ENCODE results near the gene DHRS7B.
"Not testable (repeated sequence)": the region's sequence is repeated elsewhere in the genome, so short reads cannot be mapped to it uniquely, and the experiment has no call there.

Gene DHRS7B

DNA sequence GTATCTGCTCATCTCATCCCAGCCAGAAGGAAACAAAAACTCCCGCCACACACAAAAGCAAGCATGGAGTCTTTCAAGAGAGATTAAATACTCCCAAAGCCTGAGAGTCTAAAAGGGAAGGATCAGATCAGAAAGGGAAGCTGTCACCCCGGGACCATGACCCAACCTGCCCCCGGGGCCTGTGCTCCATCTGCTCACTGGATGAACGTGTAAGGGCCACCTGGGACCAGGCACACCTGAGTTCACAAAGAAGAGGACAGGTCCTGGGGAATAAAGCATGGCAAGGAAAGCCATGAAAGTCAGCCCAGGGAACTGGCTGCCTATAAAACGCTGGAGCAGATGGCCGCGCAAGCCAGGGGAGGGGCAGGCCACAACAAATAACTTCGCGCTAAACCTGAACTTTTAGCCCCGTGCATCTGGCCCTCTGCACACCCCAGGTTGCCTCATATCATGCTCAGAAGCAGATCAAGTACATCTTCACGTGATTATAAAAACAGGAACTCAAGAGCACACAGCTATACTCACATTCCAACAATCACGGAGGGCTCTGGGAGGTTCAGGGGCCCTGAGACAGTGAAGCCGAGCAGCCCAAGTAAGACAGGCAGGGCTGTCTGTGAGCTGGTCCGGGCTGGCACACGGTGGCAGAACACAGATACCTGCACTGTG, 83.8 kb downstream of the DHRS7B start:
- no peak for DNase-seq (ENCODE audit: low read depth)

DNA sequence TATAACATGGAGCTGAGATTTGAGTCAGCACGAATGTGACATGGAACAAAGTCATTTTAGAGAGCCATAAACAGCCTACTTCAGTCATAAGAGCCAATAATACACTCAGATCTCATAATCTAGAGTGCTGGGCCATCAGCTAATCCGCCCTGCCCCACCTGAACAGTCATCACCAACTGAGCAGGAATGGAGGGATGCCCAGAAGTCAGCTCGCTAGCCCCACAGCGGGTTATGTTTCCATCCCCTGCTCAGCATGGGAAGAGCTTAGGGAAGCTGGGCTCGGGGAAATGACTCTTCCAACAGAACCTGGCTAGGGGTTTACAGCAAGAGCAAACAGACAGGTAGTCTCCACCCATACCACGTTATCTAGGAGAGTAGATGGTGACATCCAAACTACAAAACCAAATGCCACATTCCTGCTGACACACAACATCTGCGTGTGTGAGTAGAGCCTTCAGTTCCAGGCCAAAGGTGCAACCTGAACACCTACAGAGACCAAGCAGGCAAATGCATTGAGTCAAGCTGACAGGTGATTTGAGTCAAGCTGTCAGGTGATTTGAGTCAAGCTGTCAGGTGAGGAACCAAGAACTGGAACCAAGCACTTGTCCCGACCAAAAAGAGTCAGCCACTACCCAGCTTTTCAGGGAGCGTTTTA, 85.2 kb downstream of the DHRS7B start:
- DNase-seq (ENCODE audit: low read depth) = no peak

DNA sequence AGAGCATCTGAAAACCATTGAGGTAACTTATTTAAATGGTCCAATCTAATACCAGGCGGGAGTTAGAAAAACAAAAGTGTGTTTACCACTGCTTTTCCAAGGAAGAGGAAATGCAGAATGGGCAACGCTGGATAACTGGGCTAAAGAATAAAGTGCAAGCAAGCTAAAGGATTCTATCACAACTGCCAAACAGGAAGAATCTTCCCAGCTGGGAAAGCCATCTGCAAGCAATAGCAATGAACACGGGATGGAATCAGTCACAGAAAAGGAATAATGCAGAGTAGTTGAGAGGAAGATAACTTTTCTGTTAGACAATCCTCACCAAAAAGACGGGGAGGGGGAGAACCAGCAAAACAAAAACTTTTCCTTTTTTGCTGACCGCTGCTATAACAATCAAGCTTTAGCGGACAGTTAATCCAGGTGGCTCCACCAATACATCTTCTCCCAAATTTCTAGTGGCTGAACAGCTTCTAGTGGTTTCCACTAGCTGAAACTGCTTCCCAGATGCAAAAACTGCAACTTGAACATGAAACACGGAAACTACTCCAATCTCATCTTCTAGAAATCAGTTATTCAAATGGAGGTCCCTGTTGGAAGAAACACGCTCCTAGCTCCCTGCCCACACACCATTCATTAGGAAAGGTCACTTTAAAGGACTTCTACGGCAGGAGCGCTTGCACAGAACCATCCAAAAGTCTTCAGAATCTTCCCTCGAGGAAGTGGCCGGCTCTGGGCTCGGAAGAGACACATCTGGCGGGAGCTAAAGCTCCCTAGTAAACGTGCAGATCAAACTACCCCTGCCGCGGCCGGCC, 86.3 kb downstream of the DHRS7B start:
- DNase-seq (ENCODE audit: low read depth) = peak; percentile 27

DNA sequence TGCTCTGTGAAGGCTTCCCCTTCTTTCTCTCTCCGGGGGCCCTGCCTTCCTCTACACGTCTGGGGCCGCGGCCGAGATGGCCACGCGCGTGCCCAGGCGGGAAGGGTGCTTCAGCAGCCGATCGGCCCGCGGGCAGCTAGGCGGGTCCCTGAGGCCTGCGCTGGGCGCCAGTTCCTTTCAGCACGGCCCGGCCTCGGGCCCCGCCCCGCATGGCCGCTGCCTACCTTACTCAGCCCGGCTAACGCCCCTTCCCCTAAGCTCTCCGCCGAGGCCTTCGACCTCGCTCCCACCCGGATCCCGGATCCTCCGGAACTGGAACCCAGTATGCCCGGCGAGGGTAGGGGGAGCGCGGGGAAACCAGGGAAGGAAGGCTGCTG, 86.9 kb downstream of the DHRS7B start:
- DNase-seq (ENCODE audit: low read depth) = no peak

DNA sequence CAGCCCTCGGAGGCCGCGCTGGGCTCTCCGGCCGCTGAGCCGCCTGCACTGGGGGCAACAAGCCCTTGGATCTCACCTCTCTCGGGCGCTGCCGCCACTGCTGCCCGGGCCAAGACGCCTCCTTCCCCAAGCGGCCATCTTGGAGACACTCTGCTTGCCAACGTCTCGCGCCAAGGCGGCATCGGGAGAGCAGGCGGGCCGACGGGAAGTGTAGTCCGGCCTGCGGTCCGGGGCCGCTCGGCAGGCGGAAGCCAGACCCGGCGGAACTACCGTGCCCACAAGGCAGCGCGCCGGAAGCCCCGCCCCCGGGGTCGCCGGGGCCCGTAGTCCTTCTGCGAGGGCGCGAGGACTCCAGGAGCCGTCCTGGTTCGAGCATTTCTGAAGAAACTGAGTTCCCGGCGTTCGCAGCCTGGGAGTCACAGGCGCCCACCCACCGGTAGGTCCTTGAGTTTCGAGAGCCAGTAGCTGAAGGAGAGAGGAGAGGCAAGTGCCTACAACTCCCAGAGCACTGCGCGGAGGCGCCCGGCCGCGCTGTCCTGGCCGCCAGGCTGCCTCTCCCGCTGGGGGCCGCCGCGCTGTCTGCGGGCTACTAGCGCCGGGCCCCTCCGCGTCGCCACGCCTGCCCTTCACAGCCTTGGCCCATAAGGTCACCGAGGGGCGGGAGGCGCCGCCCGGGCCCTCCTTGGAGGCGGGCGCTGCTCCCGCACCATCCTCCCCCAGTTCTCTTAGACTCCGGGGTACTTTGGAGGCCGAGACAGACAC, 87.4 kb downstream of the DHRS7B start, which contains the start of gene TMEM11:
TMEM11 (minus strand) TSS at position 147 of the 762 bp plus-strand sequence; CDS start at position 138, 9 bp downstream.
- peak; percentile 96 for DNase-seq (ENCODE audit: low read depth)

DNA sequence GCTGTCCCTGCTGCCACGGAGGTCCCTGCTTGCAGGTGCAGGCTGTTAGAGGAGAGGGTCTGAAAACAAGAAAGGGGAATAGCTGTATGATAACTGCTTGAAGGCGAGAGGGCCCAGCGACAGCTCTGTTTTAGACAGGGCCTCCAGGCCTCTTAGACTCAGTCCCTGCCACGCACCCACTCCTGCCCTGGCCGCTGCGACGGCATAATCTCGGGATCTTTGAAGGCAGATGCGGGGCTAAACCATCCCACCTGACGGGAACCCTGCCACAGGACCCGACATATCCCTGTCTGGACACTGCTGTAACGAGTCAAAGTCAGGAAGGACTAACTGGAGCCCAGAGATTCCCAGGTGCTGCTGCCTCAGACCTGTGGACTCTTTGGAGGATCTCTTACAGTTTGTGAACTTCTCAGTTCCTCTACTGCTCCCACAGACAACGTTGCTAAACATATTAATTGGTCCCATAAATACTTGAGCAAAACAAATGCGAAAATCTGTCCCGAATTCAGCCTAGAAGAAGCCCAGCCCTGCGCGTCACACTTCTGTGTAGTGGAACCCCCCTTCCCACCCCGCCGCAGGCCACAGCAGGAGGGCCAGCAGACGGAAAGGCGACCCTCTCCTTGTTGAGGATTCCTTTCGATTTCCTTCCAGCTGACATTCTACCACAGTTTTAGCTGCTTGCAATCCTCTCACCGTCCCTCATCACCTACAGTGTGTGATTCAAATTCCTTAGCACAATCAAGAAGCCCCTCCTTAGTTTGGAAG, 88.2 kb downstream of the DHRS7B start:
- peak; percentile 50 for DNase-seq (ENCODE audit: low read depth)

DNA sequence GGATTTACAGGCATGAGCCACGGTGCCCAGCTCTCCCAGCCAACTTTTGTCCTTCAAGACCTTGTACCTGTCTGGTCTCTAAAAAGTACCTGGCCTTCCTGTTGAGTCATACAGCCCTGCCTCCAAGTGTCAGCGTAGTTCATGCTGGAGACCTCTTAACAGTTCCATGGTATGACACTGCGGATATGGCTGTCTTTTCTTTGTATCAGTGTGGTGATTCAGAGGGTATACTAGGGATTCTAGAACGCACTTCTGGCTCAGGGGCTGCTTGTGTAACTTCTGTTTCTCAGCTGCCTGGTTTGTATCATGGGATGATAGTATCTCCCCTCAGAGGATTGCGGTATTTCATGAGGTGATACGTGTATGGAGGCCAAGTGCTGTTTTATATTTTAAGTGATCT, 89.2 kb downstream of the DHRS7B start:
- DNase-seq (ENCODE audit: low read depth) = no peak

DNA sequence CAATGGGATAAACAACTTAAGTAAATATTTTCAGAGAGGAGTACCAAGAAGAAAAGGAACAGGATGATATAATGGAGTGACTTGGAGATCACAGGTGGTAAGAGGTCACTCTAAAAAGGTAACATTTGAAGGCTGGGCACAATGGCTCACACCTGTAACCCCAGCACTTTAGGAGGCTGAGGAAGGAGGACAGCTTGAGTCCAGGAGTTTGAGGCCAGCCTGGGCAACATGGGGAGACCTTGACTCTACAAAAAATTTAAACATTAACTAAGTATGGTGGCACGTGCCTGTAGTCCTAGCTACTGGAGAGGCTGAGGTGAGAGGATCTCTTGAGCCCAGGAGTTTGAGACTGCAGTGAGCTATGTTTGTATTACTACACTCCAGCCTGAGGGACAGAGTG, 90.6 kb downstream of the DHRS7B start:
- no peak for DNase-seq (ENCODE audit: low read depth)

DNA sequence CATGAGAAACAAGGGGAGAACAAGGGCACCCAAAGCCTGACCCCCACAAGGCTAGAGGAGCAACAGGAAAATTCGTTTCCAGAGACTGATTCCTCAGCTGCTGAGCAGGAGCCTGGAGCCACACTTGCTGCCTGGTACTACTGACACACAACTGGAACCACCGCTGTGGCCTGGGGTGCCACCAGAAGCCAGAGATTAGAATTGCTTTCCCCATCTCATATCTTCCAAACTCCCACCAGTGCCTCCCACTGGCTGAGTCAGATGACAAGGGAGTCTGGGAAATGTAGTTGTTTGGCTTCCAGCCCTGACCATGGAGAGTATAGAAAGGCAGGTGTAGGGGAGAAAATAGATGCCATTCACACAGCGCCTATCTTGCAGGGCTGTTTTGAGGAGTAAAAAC, 91.3 kb downstream of the DHRS7B start:
- peak; percentile 39 for DNase-seq (ENCODE audit: low read depth)

DNA sequence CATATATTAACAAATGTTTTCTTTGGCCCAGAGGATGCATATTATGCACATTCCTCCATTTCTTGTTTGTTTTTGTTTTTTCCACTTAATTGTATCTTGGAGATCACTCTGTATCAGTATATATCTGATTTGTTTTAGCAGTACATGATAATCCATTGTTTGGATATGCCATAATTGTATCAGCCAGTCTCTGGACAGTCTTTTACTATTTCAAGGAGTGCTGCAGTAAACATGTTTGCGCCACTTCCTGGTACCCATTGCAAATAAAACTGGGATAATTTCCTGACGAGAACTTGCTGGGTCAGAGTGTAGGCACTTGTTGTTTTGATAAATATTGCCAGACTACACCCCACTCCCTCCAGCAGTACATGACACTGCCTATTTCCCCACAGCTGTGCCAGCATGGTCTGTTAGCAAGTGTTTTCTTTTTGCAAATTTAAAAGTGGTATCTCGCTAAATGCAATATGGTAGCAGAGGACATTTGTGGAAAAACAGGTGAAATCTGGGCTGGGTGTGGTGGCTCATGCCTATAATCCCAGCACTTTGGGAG, 92.1 kb downstream of the DHRS7B start:
- no peak for DNase-seq (ENCODE audit: low read depth)

DNA sequence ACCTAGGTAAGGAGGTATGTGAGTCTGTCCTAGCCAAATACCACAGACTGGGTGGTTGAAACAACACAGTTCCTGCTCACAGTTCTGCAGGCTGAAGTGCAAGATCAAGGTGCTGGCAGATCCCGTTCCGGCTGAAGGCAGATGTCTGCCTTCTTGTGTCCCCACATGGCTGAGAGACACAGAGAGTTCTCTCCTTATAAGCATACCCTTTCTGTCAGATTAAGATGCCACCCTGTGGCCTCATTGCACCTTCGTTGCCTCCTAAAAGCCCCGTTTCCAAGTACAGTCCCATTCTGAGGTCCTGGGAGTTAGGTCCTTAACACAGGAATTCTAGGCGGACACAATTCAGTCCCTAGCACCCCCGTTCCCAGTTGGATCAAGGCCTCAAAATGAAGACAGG, 96.3 kb downstream of the DHRS7B start:
- DNase-seq (ENCODE audit: low read depth) = no peak

DNA sequence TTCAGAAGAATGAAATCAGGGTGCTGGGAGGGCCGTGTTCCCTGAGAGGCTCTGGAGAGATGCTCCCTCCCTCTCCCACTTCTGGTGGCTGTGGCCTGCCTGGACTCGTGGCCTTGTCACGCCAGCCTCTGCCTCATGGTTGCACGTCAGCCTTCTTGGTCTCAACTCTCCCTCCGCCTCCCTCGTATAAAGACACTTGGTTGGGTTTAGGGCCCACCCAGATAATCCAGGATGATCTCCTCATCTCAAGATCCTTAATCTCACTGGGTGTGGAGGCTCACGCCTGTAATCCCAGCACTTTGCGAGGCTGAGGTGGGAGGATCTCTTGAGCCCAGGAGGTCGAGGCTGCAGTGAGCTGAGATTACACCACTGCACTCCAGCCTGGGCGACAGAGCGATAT, 100.5 kb downstream of the DHRS7B start:
- not testable (repeated sequence) for DNase-seq (ENCODE audit: low read depth)

DNA sequence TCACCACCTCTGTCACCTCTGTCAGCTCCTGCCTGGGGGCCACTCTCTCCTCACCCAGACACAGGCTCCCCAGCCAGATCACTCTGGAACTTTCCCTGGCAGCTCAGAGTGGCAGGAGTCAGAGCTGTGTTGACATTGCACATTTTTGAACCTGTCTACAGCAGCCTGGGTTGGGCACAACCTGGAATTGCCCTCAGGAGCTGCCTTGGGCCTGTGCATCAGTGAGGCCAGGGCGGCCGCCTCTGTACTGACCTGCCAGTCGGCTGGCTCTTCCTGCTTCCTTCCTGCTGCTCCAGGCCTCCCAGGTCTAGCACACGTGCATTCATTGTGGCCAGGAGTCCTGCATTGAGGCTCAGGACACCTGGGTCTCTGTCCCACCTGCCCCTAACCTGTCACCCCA, 101.3 kb downstream of the DHRS7B start:
- DNase-seq (ENCODE audit: low read depth) = no peak

DNA sequence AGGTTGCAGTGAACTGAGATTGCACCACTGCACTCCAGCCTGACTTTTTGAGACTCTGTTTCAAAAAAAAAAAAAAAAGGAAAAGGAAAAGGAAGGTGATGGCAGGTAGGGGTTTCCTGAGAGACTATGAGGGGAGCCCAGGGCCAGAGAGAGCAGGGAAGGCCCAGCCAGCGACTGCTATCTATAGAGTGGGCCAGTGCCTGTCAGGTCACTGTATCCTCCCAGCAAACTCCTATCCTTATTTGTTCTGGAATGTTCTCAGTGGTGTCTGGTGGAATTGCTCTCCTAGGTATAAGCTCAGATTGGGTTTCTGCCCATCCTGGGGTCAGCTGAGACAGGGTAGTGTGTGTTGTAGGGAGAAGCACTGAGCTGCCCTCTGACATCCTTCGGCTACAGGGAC, 102.1 kb downstream of the DHRS7B start:
- DNase-seq (ENCODE audit: low read depth) = no peak

DNA sequence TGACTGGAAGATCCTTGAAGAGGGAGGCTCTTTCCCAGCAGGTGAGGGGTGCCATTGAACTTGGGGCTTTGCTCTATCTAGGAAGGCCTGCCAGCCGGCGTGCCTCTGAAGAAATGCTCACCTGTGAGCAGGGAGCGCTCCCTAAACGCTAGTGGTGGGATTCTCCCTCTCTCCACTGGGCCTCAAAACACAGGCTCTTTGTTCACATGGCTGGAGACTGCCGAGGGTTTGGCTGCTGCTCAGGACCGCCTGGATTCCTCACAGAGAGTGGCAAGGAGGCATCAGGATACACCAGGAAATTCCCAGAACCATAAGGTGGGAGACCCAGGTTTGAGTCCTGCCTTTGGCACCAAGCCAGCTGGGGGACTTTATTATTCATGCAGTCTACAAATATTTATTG, 104.8 kb downstream of the DHRS7B start:
- no peak for DNase-seq (ENCODE audit: low read depth)

DNA sequence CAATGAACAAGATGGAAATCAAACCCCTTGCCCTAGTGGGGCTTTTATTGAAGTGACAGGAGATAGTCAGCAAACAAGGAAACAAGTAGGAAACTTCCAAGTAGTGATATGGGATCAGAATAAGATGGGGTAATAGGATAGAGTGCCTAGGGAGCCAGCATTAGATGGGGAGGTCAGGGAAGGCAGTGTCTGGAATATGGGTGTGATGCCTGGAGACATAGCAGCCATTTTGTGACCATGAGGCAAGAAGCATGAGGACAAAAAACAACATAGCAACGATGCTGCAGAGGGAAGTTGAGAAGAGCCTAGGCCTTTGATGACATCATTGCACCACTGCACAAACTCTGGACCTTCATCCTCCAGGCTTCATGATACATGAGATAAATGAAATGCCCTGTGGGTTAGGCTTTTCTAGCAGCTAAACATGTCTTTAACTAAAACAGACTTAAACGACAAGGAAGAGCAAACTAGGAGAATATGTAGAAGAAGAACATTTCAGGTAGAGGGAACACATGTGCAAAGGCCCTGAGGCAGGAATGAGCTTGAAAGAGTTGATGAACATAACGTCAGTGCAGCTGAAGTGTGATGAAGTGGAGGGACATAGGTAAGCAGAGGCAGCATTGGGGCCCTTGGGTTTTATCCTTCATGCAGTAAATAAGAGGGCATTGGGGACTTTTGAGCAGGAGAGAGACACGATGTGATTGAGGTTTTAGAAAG, 105.4 kb downstream of the DHRS7B start:
- no peak for DNase-seq (ENCODE audit: low read depth)

DNA sequence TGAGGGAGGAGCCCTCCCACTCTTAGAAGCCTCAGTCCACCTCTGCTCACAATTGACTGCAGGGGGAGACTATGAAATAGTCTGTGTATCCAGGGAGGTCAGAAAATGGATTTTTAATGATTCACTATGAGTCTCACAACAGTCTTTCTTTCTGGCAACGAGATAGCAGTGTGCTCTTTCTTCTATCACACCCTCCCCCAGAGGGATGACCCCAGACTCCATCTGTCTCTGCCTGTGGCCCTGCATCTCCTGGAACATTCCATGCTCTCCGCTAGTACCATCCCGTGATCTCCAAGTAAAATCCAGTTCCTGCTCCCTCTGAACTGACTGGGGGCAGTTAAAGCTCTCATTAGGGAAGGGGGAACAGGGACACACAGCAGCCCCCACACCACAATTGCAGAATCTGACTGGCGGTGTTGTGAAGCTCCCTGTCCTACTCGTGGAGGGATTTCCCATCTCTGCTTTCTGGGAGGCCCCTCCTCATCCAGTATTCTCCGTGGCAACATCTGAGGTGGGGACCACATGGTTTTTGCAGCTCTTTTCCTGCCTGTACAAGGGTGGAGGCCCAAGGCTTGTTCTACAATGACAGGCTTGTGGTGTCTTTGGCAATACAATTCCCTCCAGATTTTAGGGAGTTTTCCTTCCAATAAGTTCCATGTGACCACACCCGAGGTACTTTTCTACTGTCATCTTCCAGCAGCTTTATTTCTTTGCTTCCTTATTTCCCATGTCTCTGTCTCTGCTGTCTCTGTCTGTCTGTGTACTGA, 107.0 kb downstream of the DHRS7B start:
- no peak for DNase-seq (ENCODE audit: low read depth)

DNA sequence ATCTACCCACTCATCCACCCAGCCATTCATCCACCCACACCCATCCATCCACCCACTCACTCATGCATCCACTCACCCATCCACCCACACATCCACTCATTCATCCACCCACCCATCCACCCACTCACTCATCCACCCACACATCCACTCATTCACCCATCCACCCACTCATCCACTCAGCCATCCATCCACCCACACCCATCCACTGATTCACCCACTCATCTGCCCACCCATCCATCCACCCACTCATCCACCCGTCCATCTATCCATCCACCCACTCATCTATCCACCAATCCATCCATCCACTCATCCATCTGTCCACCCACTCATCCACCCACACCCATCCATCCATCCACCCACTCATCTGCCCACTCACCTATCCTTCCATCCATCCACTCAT, 109.2 kb downstream of the DHRS7B start:
- DNase-seq (ENCODE audit: low read depth) = no peak

DNA sequence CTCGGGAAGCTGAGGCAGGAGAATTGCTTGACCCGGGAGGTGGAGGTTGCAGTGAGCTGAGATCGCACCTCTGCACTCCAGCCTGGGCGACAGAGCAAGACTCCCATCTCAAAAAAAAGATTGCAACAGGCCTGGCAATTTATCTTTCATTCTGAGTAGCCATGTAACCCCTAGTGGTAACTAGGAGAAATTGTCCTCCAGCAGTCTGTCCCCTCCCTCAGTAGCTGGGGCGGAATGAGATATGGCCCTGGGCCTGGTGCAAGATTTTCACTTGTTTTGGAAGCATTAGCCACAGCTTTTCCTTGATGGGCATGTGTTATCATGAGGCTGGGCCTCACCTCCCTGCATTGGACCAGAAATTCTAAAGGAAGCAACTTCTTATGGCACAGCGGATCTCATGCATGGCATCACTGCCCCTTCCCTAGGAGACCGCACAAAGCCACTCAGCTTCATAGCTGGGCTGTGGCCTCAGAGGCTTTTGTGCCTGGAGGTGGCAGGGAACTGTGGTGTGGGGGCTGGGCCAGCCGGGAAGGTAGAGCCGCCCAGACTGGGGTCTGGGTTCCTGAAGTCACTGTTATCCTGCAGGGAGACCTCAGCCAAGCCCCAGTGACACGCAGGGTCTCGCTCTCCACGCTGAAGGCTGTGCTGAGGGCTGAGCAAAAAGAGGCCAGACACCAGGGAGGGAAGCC, 113.1 kb downstream of the DHRS7B start:
- DNase-seq (ENCODE audit: low read depth) = peak; percentile 44

Measured in EH (cell line).